ENCODE results near the gene TMEM19. TPM values are rescaled to one million over a fixed set of nuclear protein-coding genes. Genes with fewer than 3 reads are reported as not detected.
"Not testable (repeated sequence)": the region's sequence is repeated elsewhere in the genome, so short reads cannot be mapped to it uniquely, and the experiment has no call there.

Gene TMEM19
- total RNA-seq, 2 donors from 2014 or later = 41.9 to 48.8 TPM

GRCh38 chr12:71702181-71702580 is 16.3 kb downstream of the TMEM19 start:
- DNase-seq; ATAC-seq; intact Hi-C loops (cut with DNase I, micrococcal nuclease): not testable (repeated sequence)

GRCh38 chr12:71702590-71702989 is 16.7 kb downstream of the TMEM19 start:
- no peak for ATAC-seq

GRCh38 chr12:71703206-71703605 is 17.3 kb downstream of the TMEM19 start:
- intact Hi-C loops (cut with DNase I, micrococcal nuclease) = no loop called here
- DNase-seq = no peak
- no peak for ATAC-seq

More at GRCh38 chr12:71702590-71702989, 16.7 kb downstream of the TMEM19 start:
- DNase-seq = no peak
- intact Hi-C loops (cut with DNase I, micrococcal nuclease) = no loop called here

- no peak for ATAC-seq
- intact Hi-C loops (cut with DNase I, micrococcal nuclease) = no loop called here
- DNase-seq = no peak
These were observed 19.0 kb downstream of the TMEM19 start for GRCh38 chr12:71704920-71705319.

DNA sequence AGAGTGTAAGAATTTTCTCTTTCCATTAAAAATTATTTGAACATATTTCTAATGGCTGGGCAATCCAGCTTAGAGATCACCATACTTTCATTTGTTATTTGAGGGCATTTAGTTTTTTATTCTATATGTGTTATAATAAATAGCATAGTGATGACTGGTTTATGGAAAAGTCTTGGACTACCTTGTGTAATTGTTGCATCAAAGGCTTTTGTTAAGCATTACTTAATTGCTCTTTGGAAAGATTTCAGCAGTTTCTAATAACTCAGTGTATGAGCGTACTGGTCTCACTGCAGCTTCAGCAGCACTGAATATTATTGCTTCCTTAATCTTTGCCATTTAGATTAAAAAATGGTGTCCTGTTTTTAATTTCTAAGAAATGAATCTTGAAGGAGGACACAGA is 22.8 kb downstream of the TMEM19 start:
- intact Hi-C loops (cut with DNase I, micrococcal nuclease) = no loop called here
- ATAC-seq = no peak
- DNase-seq = no peak

GRCh38 chr12:71710276-71711125 is 24.6 kb downstream of the TMEM19 start:
- DNase-seq (no peak), ATAC-seq (no peak)
- intact Hi-C loops (cut with DNase I, micrococcal nuclease) = no loop called here

DNA sequence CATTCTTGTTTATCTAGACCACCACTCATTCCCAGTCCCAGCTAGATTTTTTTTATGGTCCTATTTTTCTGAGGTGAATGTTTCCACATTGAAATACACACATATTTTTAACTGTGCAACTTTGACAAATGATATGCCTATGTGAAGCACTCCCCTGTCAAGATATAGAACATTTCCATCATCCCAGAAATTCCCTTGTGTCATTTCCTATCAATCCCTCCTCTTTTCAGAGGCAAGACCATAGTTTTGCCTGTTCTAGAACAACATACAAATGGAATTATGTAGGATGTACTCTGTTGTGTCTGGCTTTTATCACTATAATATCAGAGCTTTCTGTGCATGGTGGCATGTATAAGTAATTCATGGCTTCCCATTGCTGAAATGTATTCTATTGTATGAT is 32.7 kb downstream of the TMEM19 start:
- intact Hi-C loops (cut with DNase I, micrococcal nuclease) = no loop called here
- ATAC-seq (no peak), DNase-seq (no peak)

GRCh38 chr12:71719647-71720370 is 33.9 kb downstream of the TMEM19 start:
- ATAC-seq = no peak

DNA sequence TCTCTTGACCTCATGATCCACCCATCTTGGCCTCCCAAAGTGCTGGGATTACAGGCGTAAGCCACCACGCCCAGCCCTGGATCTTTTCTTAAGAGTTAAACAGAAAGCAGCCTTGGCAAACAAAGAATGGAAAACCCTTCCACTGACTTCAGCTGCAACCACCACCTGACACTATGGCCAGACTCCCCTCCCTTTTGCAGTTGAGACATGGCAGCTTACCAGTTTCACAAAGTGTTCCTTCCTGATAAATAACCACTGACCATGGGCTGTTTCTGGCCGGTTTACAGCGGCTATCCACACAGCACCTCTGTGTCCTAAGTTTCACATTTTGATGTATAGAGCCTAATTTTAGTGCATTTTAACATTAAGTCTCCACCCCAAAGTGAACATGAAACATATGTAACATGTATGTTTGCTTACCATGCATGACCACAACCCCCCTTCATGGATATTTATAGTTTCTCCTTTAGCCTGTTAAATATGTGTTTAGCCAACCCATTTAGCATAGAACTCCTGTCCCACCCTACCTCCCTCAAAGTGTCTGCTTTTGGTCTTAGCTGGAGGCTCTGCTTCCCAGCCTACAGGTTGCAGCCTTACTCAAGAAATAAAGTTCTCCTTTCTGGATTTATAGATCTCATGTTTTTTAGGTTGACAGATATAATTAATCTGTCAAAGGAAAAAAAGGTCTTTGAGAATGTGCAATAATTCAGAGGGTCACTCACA is 36.1 kb downstream of the TMEM19 start:
- intact Hi-C loops (cut with DNase I, micrococcal nuclease) = no loop called here
- ATAC-seq = no peak

More at GRCh38 chr12:71719647-71720370, 33.9 kb downstream of the TMEM19 start:
- intact Hi-C loops (cut with DNase I, micrococcal nuclease) = no loop called here
- DNase-seq = no peak

DNA sequence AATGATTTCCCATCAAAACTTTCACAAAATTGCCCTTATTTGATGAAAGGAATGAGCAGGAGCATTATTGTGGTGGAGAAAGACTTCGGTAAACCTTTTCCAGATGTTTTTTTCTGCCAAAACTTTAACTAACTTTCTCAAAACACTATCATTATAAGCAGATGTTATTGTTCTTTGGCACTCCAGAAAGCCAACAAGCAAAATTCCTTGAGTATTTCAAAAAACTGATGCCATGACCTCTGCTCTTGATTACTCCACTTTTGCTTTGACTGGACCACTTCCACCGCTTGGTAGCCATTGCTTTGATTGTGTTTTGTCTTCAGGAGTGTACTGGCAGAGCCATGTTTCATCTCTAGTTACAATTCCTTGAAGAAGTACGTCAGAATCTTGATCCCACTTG is 39.1 kb downstream of the TMEM19 start:
- no peak for DNase-seq
- no peak for ATAC-seq
- intact Hi-C loops (cut with DNase I, micrococcal nuclease) = no loop called here

More for the DNA sequence above, 36.1 kb downstream of the TMEM19 start:
- no peak for DNase-seq

DNA sequence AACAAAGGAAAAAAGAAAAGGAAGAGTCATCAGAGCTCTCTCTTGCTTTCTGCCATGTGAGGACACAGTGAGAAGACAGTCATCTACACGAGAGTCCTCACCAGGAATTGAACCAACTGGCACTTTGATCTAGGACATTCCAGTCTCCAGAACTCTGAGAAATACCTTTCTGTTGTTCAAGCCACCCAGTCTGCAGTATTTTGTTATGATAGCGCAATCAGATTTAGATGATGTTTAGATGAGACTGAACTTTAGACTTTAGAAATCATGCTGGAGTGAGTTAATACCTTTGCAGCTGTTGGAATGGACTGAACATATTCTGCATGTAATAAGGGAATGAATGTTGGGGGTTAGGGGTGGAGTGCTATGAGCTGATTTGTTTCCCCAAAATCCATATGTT is 40.7 kb downstream of the TMEM19 start:
- intact Hi-C loops (cut with DNase I, micrococcal nuclease) = no loop called here
- ATAC-seq = peak; percentile 75
- DNase-seq = no peak

DNA sequence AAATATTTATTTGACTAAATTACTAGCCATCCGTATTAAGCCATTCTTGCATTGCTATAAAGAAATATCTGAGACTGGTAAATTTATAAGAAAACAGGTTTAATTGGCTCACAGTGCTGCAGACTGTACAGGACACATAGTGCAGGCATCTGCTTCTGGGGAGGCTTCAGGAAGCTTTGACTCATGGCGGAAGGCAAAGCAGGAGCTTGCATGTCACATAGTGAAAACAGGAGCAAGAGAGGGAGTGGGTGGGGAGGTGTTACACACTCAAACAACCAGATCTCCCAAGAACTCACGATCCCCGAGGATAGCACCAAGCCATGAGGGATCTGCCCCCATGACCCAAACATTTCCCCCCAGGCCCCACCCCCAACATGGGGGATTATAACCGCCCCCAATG is 42.1 kb downstream of the TMEM19 start:
- intact Hi-C loops (cut with DNase I, micrococcal nuclease) = no loop called here

GRCh38 chr12:71730936-71731335 is 45.1 kb downstream of the TMEM19 start:
- ATAC-seq (no peak), DNase-seq (no peak)
- intact Hi-C loops (cut with DNase I, micrococcal nuclease) = no loop called here

More for the DNA sequence above, 42.1 kb downstream of the TMEM19 start:
- ATAC-seq (no peak), DNase-seq (no peak)

DNA sequence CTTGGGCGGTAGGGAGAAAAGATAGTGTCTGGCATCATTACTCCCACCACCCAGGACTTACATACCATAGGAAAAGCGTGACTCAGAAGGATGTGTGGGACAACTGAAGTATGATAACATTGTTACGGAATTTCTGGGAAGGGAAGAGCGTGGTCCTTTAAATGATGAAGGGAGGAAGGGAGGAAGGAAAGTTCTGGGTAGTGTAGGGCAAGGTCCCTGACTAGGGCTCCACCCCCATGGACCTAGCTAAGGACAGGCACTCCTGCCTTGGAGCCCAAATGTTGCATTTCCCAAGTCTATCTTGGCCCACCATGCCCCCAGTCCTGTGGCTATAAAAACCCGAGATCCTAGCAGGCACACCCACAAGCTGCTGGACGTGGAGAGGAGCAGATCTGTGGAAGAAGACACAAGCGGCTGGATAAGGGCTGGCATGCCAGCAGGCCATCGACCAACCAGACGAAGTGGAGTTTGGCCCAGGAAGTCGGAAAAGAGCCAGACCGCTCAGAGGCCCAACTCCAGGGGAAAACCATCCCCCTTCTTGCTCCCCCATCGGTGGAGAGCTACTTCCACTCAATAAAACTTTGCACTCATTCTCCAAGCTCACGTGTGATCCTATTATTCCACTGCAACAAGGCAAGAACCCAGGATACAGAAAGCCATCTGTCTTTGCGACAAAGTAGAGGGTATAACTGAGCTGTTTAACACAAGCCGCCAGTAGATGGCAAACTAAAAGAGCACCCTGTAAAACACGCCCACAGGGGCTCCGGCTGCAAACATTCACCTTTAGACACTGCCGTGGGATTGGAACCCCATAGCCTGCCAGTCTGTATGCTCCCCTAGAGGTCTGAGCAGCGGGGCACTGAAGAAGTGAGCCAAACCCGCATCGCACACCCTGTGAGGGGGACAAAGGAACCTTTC is 45.8 kb downstream of the TMEM19 start:
- peak; percentile 63 for ATAC-seq

DNA sequence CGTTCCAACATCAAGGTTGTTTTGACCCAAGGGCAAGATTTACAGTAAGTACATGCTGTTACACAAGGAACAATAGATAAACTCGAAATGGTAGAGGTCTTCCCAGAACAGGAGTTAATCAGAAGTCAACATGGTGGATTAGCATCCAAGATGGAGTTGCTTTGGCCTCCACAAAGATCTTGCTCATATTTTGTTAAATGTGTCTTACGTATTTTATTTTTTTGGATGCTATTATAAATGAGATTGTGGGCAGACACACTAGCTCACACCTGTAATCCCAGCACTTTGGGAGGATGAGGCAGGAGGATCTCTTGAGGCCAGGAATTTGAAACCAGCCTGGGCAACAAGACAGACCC is 46.5 kb downstream of the TMEM19 start:
- intact Hi-C loops (cut with DNase I, micrococcal nuclease) = no loop called here
- DNase-seq (no peak), ATAC-seq (no peak)

More for the DNA sequence above, 45.8 kb downstream of the TMEM19 start:
- intact Hi-C loops (cut with DNase I, micrococcal nuclease) = no loop called here
- no peak for DNase-seq

DNA sequence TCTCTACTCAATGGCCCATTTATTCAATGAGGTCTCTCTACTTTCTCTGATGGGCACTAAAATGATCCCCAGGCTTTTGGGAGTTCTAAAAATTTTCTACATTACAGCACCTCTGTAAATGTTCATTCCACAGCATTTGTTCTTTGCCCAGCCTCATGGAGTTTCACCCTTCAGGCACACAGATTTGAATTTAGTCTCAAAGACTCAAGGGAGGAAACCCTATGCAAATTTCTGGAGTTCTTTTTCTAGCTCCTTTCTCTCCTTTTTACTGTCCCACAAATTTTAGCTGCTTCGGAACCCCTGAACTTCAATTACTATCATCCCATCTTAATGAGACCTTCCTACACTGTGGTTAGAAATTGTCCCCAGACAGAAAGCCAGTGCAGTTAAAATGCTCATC is 51.3 kb downstream of the TMEM19 start:
- no peak for DNase-seq
- intact Hi-C loops (cut with DNase I, micrococcal nuclease) = no loop called here
- no peak for ATAC-seq

DNA sequence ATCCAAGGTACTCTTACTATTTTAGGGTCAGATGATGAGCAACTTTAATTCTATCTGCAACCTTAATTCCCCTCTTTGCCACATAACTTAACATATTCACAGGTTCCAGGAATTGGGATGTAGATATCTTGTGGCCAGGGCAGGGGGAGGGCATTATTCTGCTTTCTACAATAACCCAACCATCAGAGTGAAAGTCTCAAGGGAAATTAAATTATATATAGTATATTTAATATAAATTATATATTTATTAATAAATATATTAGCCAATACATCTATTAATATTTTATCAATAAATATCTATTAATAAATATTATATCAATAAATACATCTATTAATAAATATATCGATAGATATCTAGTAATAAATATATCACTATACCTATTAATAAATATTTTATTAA is 57.1 kb downstream of the TMEM19 start:
- ATAC-seq (no peak), DNase-seq (no peak)
- intact Hi-C loops (cut with DNase I, micrococcal nuclease) = no loop called here

- intact Hi-C loops (cut with DNase I, micrococcal nuclease) = loop anchor here in 1 of 2 donors (5.0 kb wide), 1 partner anchor 327 kb away; no protein-coding TSS in a partner anchor
- no peak for ATAC-seq
- DNase-seq = no peak
These were observed 58.8 kb downstream of the TMEM19 start for GRCh38 chr12:71744522-71745300.
